ENCODE results near the gene COG5.

COG5 gene

DNA sequence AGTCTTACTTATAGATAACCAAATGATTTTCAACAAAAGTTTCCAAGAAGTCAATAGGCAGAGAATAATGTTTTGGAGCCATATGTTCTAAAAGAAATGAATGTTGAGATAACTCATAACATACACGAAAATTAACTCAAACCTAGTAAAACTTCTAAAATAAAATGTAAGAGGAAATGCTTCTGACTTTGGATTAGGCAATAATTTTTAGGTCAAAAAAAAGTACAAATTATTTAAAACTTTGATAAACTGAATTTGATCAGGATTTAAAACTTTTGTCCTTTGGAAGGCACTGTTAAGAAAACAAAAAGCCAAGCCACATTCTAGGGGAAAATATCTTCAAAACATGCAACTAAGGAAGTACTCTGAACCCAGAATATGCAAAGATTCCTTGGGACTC is 242.1 kb downstream of the COG5 start:
- TF ChIP-seq, protein P1, sequence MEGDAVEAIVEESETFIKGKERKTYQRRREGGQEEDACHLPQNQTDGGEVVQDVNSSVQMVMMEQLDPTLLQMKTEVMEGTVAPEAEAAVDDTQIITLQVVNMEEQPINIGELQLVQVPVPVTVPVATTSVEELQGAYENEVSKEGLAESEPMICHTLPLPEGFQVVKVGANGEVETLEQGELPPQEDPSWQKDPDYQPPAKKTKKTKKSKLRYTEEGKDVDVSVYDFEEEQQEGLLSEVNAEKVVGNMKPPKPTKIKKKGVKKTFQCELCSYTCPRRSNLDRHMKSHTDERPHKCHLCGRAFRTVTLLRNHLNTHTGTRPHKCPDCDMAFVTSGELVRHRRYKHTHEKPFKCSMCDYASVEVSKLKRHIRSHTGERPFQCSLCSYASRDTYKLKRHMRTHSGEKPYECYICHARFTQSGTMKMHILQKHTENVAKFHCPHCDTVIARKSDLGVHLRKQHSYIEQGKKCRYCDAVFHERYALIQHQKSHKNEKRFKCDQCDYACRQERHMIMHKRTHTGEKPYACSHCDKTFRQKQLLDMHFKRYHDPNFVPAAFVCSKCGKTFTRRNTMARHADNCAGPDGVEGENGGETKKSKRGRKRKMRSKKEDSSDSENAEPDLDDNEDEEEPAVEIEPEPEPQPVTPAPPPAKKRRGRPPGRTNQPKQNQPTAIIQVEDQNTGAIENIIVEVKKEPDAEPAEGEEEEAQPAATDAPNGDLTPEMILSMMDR (IDR thresholded peaks at IDR 0.05; ENCODE audit: insufficient read depth, low read length, poor library complexity, severe bottlenecking), result no peak
- Histone ChIP-seq H3K36me3 (ENCODE audit: control insufficient read depth, insufficient read depth, low read length) (no peaks in the 10 kb centered on the region), H3K4me3 (replicated peaks; ENCODE audit: low read depth, low read length) (no peak overlapping the region)

GRCh38 chr7:107319724-107320228 is 243.9 kb downstream of the COG5 start:
- TF ChIP-seq, protein P1 (IDR thresholded peaks at IDR 0.05; ENCODE audit: insufficient read depth, low read length, poor library complexity, severe bottlenecking), result no peak
- Histone ChIP-seq H3K36me3 (ENCODE audit: control insufficient read depth, insufficient read depth, low read length) (no peaks in the 10 kb centered on the region), H3K4me3 (replicated peaks; ENCODE audit: low read depth, low read length) (no peak overlapping the region), H3K27me3 (replicated peaks; ENCODE audit: control insufficient read depth, insufficient read depth, low read length) (no peaks in the 10 kb centered on the region)
- DNase-seq (ENCODE audit: extremely low read depth, insufficient read length), result no peak

More for the DNA sequence above, 242.1 kb downstream of the COG5 start:
- no peaks in the 10 kb centered on the region for H3K27me3 ChIP-seq (replicated peaks; ENCODE audit: control insufficient read depth, insufficient read depth, low read length)
- no peak for DNase-seq (ENCODE audit: extremely low read depth, insufficient read length)

GRCh38 chr7:107318523-107319160 is 245.1 kb downstream of the COG5 start:
- DNase-seq (ENCODE audit: extremely low read depth, insufficient read length), result no peak
- TF ChIP-seq, protein P1 (IDR thresholded peaks at IDR 0.05; ENCODE audit: insufficient read depth, low read length, poor library complexity, severe bottlenecking), result no peak
- no peaks in the 10 kb centered on the region for H3K36me3 ChIP-seq (ENCODE audit: control insufficient read depth, insufficient read depth, low read length)
- no peaks in the 10 kb centered on the region for H3K27me3 ChIP-seq (replicated peaks; ENCODE audit: control insufficient read depth, insufficient read depth, low read length)
- no peak overlapping the region for H3K4me3 ChIP-seq (replicated peaks; ENCODE audit: low read depth, low read length)

- H3K4me3 ChIP-seq (replicated peaks; ENCODE audit: low read depth, low read length), result no peak overlapping the region
- H3K27me3 ChIP-seq (replicated peaks; ENCODE audit: control insufficient read depth, insufficient read depth, low read length), result no peaks in the 10 kb centered on the region
- no peak for DNase-seq (ENCODE audit: extremely low read depth, insufficient read length)
- H3K36me3 ChIP-seq (ENCODE audit: control insufficient read depth, insufficient read depth, low read length), result no peaks in the 10 kb centered on the region
- TF ChIP-seq, protein P1 (IDR thresholded peaks at IDR 0.05; ENCODE audit: insufficient read depth, low read length, poor library complexity, severe bottlenecking), result no peak
Measured at GRCh38 chr7:107315716-107316220, 248.0 kb downstream of the COG5 start.

GRCh38 chr7:107313355-107313754 is 250.4 kb downstream of the COG5 start:
- Histone ChIP-seq H3K27me3 (replicated peaks; ENCODE audit: control insufficient read depth, insufficient read depth, low read length) (no peaks in the 10 kb centered on the region), H3K4me3 (replicated peaks; ENCODE audit: low read depth, low read length) (no peak overlapping the region), H3K36me3 (ENCODE audit: control insufficient read depth, insufficient read depth, low read length) (no peaks in the 10 kb centered on the region)
- TF ChIP-seq, protein P1 (IDR thresholded peaks at IDR 0.05; ENCODE audit: insufficient read depth, low read length, poor library complexity, severe bottlenecking), result no peak
- DNase-seq (ENCODE audit: extremely low read depth, insufficient read length), result no peak
